GM23338 (cell line): ENCODE measurements around the gene SLC24A4. TPM values are rescaled to one million over a fixed set of nuclear protein-coding genes. Genes with fewer than 3 reads are reported as not detected.
A peak's percentile ranks its signal among the peaks of the same experiment; 100 is the strongest.

Experiments used
- ATAC-seq: fragments of 200-7000 bp; cut with Tn5 transposase; 3 replicates; pipeline ENCODE4 v1.9.1; 2020
- DNase-seq: peaks from one replicate; pipeline ENCODE4 v3.0.0-alpha.2; 2015; ENCODE audit warnings: low spot score
- H2AFZ ChIP-seq: fragments of 200-600 bp; sonication (generic); 2 replicates; pipeline ENCODE4 v1.8.0; 2016; ENCODE audit warnings: antibody characterized with exemption, mild to moderate bottlenecking, moderate library complexity
- H3F3A ChIP-seq: fragments of 200-600 bp; sonication (generic); replicated peaks from 2 replicates; pipeline ENCODE4 v1.8.0; 2017; ENCODE audit warnings: antibody characterized with exemption, mixed run types, low read depth
- H3K27ac ChIP-seq: fragments of 200-600 bp; sonication (generic); 2 replicates; pipeline ENCODE4 v1.6.1; 2016; ENCODE audit warnings: low read depth
- H3K27me3 ChIP-seq: fragments of 200-600 bp; sonication (generic); 2 replicates; pipeline ENCODE4 v1.8.0; 2016; ENCODE audit warnings: mild to moderate bottlenecking, mixed run types, moderate library complexity; ENCODE audit not compliant: insufficient read depth
- H3K36me3 ChIP-seq: fragments of 200-600 bp; sonication (generic); 2 replicates; pipeline ENCODE4 v1.8.0; 2016; ENCODE audit warnings: mild to moderate bottlenecking; ENCODE audit not compliant: insufficient read depth
- H3K4me1 ChIP-seq: fragments of 200-600 bp; sonication (generic); 2 replicates; pipeline ENCODE4 v1.8.0; 2016; ENCODE audit warnings: mild to moderate bottlenecking, moderate library complexity; ENCODE audit not compliant: insufficient read depth
- H3K4me2 ChIP-seq: fragments of 200-600 bp; sonication (generic); 2 replicates; pipeline ENCODE4 v1.7.1; 2017; ENCODE audit warnings: mixed run types
- H3K4me3 ChIP-seq: fragments of 200-600 bp; sonication (generic); 2 replicates; pipeline ENCODE4 v1.6.1; 2016; ENCODE audit warnings: mixed run types
- H3K79me2 ChIP-seq: fragments of 200-600 bp; sonication (generic); replicated peaks from 2 replicates; pipeline ENCODE4 v1.8.0; 2017; ENCODE audit warnings: mild to moderate bottlenecking; ENCODE audit not compliant: insufficient read depth
- H3K9me2 ChIP-seq: fragments of 200-600 bp; sonication (generic); 2 replicates; pipeline ENCODE4 v1.8.0; 2017; ENCODE audit not compliant: insufficient read depth
- H4K20me1 ChIP-seq: fragments of 200-600 bp; sonication (generic); replicated peaks from 2 replicates; pipeline ENCODE4 v1.8.0; 2017; ENCODE audit warnings: mild to moderate bottlenecking; ENCODE audit not compliant: insufficient read depth
- H3K27ac Mint-ChIP-seq: 2 replicates; pipeline ENCODE4 v1.8.0; 2020; ENCODE audit warnings: inconsistent platforms, mild to moderate bottlenecking, moderate library complexity, mixed read lengths
- H3K27me3 Mint-ChIP-seq: 3 replicates; pipeline ENCODE4 v1.8.0; 2022; ENCODE audit warnings: low read depth, mild to moderate bottlenecking, moderate library complexity, mixed read lengths, inconsistent platforms; ENCODE audit not compliant: insufficient read depth, poor library complexity
- H3K36me3 Mint-ChIP-seq: 3 replicates; pipeline ENCODE4 v1.8.0; 2021; ENCODE audit warnings: low read depth, mild to moderate bottlenecking, inconsistent platforms, moderate library complexity, mixed read lengths
- H3K4me1 Mint-ChIP-seq: 3 replicates; pipeline ENCODE4 v1.8.0; 2020; ENCODE audit warnings: mild to moderate bottlenecking, inconsistent platforms, mixed read lengths
- H3K4me3 Mint-ChIP-seq: 3 replicates; pipeline ENCODE4 v1.8.0; 2021; ENCODE audit warnings: moderate library complexity, mild to moderate bottlenecking, inconsistent platforms, mixed read lengths
- H3K9me3 Mint-ChIP-seq: 3 replicates; pipeline ENCODE4 v1.8.0; 2020; ENCODE audit warnings: moderate library complexity, mild to moderate bottlenecking, inconsistent platforms, mixed read lengths
- CREB1 ChIP-seq: fragments of 250-450 bp; sonication (Bioruptor Pico); IDR thresholded peaks from 2 replicates; pipeline ENCODE4 v1.5.0; 2020; ENCODE audit warnings: low read depth, mild to moderate bottlenecking, moderate library complexity
- CTCF ChIP-seq, 2 experiments: fragments of 200-600 bp in 1 of 2; sonication (generic) in 1 of 2; conservative IDR thresholded peaks; 2 replicates each; pipeline versions ENCODE4 v1.5.1 to v1.6.1; 2016 to 2017; ENCODE audit warnings: antibody characterized with exemption in 2 of 2, low read depth in 2 of 2, mild to moderate bottlenecking in 2 of 2, moderate library complexity in 1 of 2
- EZH2phosphoT487 ChIP-seq: fragments of 200-600 bp; sonication (generic); IDR thresholded peaks from one replicate; pipeline ENCODE4 v1.8.1; 2018; ENCODE audit warnings: antibody characterized with exemption; ENCODE audit not compliant: unreplicated experiment
- JUNB ChIP-seq: IDR thresholded peaks from one replicate; pipeline ENCODE4 v1.6.1; 2016; ENCODE audit warnings: antibody characterized with exemption; ENCODE audit not compliant: unreplicated experiment
- NANOG ChIP-seq: IDR thresholded peaks from 2 replicates; pipeline ENCODE4 v1.6.1; 2016; ENCODE audit warnings: antibody characterized with exemption, borderline replicate concordance
- POLR2AphosphoS5 ChIP-seq: IDR thresholded peaks from 2 replicates; pipeline ENCODE4 v1.6.1; 2016; ENCODE audit warnings: antibody characterized with exemption, low read depth
- STAT1 ChIP-seq: IDR thresholded peaks from one replicate; pipeline ENCODE4 v1.6.1; 2016; ENCODE audit warnings: antibody characterized with exemption; ENCODE audit not compliant: unreplicated experiment
- ZNF114 ChIP-seq: fragments of 250-450 bp; sonication (Bioruptor Pico); IDR thresholded peaks from 2 replicates; pipeline ENCODE4 v1.5.0; 2020; ENCODE audit warnings: mild to moderate bottlenecking, moderate library complexity
- polyA plus RNA-seq: library from polyadenylated mRNA; unstranded; fragments of >200 nt; fragmentation: Nextera tagmentation; extraction: Ambion mirVana; gene quantifications from 2 replicates; pipeline ENCODE4 v1.2.1, GENCODE V29; 2016
- total RNA-seq: library from RNA; depleted of rRNA; stranded (reverse); fragments of >200 nt; shearing (Covaris generic); gene quantifications from 2 replicates; pipeline ENCODE4 v1.2.3, GENCODE V29; 2014
- TF ChIP-seq, protein P1 (sequence below): IDR thresholded peaks from one replicate; pipeline ENCODE4 v1.6.1; 2018; ENCODE audit warnings: antibody characterized with exemption; ENCODE audit not compliant: unreplicated experiment
- TF ChIP-seq, protein P2 (sequence below): fragments of 250-450 bp; sonication (Bioruptor Pico); IDR thresholded peaks from 2 replicates; pipeline ENCODE4 v1.5.0; 2020; ENCODE audit warnings: mild to moderate bottlenecking, moderate library complexity
- TF ChIP-seq, protein P3 (sequence below): IDR thresholded peaks from 2 replicates; pipeline ENCODE4 v1.6.1; 2016; ENCODE audit warnings: antibody characterized with exemption

SLC24A4 gene
- total and polyA plus RNA-seq, 2 experiments from 2014 or later = 0.06 to 0.38 TPM

- TF ChIP-seq, protein P1, sequence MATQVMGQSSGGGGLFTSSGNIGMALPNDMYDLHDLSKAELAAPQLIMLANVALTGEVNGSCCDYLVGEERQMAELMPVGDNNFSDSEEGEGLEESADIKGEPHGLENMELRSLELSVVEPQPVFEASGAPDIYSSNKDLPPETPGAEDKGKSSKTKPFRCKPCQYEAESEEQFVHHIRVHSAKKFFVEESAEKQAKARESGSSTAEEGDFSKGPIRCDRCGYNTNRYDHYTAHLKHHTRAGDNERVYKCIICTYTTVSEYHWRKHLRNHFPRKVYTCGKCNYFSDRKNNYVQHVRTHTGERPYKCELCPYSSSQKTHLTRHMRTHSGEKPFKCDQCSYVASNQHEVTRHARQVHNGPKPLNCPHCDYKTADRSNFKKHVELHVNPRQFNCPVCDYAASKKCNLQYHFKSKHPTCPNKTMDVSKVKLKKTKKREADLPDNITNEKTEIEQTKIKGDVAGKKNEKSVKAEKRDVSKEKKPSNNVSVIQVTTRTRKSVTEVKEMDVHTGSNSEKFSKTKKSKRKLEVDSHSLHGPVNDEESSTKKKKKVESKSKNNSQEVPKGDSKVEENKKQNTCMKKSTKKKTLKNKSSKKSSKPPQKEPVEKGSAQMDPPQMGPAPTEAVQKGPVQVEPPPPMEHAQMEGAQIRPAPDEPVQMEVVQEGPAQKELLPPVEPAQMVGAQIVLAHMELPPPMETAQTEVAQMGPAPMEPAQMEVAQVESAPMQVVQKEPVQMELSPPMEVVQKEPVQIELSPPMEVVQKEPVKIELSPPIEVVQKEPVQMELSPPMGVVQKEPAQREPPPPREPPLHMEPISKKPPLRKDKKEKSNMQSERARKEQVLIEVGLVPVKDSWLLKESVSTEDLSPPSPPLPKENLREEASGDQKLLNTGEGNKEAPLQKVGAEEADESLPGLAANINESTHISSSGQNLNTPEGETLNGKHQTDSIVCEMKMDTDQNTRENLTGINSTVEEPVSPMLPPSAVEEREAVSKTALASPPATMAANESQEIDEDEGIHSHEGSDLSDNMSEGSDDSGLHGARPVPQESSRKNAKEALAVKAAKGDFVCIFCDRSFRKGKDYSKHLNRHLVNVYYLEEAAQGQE = no peak
- TF ChIP-seq JUNB = no peak
Observed at GRCh38 chr14:92546347-92547053, 223.5 kb downstream of the SLC24A4 start (continued).

GRCh38 chr14:92549105-92549858 is 226.3 kb downstream of the SLC24A4 start:
- H3K27me3 Mint-ChIP-seq = peaks cover 10% of the 10 kb centered on the region
- no peaks in the 10 kb centered on the region for H3K79me2 ChIP-seq
- DNase-seq = no peak

More at GRCh38 chr14:92549105-92549858, 226.3 kb downstream of the SLC24A4 start:
- Histone ChIP-seq H4K20me1 (no peaks in the 10 kb centered on the region), H3K36me3 (no peaks in the 10 kb centered on the region), H3K9me2 (no peaks in the 10 kb centered on the region), H2AFZ (no peak overlapping the region), H3K27ac (no peak overlapping the region), H3K27me3 (no peaks in the 10 kb centered on the region), H3K4me3 (no peak overlapping the region), H3F3A (no peaks in the 10 kb centered on the region), H3K4me1 (no peaks in the 10 kb centered on the region), H3K4me2 (no peak overlapping the region)
- Mint-ChIP-seq H3K4me1 (peaks cover 7% of the 10 kb centered on the region; the same call in 2 of the 3 replicates), H3K36me3 (no peaks in the 10 kb centered on the region), H3K4me3 (no peak overlapping the region), H3K27ac (peak overlapping the region; percentile 46; the same call in 1 of the 2 replicates), H3K9me3 (no peaks in the 10 kb centered on the region)
- TF ChIP-seq, protein P2, sequence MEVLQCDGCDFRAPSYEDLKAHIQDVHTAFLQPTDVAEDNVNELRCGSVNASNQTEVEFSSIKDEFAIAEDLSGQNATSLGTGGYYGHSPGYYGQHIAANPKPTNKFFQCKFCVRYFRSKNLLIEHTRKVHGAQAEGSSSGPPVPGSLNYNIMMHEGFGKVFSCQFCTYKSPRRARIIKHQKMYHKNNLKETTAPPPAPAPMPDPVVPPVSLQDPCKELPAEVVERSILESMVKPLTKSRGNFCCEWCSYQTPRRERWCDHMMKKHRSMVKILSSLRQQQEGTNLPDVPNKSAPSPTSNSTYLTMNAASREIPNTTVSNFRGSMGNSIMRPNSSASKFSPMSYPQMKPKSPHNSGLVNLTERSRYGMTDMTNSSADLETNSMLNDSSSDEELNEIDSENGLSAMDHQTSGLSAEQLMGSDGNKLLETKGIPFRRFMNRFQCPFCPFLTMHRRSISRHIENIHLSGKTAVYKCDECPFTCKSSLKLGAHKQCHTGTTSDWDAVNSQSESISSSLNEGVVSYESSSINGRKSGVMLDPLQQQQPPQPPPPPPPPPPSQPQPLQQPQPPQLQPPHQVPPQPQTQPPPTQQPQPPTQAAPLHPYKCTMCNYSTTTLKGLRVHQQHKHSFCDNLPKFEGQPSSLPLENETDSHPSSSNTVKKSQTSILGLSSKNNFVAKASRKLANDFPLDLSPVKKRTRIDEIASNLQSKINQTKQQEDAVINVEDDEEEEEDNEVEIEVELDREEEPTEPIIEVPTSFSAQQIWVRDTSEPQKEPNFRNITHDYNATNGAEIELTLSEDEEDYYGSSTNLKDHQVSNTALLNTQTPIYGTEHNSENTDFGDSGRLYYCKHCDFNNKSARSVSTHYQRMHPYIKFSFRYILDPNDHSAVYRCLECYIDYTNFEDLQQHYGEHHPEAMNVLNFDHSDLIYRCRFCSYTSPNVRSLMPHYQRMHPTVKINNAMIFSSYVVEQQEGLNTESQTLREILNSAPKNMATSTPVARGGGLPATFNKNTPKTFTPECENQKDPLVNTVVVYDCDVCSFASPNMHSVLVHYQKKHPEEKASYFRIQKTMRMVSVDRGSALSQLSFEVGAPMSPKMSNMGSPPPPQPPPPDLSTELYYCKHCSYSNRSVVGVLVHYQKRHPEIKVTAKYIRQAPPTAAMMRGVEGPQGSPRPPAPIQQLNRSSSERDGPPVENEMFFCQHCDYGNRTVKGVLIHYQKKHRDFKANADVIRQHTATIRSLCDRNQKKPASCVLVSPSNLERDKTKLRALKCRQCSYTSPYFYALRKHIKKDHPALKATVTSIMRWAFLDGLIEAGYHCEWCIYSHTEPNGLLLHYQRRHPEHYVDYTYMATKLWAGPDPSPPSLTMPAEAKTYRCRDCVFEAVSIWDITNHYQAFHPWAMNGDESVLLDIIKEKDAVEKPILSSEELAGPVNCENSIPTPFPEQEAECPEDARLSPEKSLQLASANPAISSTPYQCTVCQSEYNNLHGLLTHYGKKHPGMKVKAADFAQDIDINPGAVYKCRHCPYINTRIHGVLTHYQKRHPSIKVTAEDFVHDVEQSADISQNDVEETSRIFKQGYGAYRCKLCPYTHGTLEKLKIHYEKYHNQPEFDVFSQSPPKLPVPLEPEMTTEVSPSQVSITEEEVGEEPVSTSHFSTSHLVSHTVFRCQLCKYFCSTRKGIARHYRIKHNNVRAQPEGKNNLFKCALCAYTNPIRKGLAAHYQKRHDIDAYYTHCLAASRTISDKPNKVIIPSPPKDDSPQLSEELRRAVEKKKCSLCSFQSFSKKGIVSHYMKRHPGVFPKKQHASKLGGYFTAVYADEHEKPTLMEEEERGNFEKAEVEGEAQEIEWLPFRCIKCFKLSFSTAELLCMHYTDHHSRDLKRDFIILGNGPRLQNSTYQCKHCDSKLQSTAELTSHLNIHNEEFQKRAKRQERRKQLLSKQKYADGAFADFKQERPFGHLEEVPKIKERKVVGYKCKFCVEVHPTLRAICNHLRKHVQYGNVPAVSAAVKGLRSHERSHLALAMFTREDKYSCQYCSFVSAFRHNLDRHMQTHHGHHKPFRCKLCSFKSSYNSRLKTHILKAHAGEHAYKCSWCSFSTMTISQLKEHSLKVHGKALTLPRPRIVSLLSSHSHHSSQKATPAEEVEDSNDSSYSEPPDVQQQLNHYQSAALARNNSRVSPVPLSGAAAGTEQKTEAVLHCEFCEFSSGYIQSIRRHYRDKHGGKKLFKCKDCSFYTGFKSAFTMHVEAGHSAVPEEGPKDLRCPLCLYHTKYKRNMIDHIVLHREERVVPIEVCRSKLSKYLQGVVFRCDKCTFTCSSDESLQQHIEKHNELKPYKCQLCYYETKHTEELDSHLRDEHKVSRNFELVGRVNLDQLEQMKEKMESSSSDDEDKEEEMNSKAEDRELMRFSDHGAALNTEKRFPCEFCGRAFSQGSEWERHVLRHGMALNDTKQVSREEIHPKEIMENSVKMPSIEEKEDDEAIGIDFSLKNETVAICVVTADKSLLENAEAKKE (CRISPR knock-in tag) = no peak
- TF ChIP-seq CTCF (conservative IDR thresholded peaks at IDR 0.05; ENCODE audit: low read depth in 2 of 2) (no peak), CREB1 (CRISPR knock-in tag) (no peak), NANOG (no peak), POLR2AphosphoS5 (no peak), STAT1 (no peak), JUNB (no peak), EZH2phosphoT487 (no peak), ZNF114 (CRISPR knock-in tag) (no peak)
- TF ChIP-seq, protein P3, sequence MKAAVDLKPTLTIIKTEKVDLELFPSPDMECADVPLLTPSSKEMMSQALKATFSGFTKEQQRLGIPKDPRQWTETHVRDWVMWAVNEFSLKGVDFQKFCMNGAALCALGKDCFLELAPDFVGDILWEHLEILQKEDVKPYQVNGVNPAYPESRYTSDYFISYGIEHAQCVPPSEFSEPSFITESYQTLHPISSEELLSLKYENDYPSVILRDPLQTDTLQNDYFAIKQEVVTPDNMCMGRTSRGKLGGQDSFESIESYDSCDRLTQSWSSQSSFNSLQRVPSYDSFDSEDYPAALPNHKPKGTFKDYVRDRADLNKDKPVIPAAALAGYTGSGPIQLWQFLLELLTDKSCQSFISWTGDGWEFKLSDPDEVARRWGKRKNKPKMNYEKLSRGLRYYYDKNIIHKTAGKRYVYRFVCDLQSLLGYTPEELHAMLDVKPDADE = no peak
- ATAC-seq = 0 out of 3 replicates have a peak, but pooled peaks have one; percentile 11
